H1 (cell line): Measurements from ENCODE around the gene ZBTB7A. TPM values are rescaled to one million over a fixed set of nuclear protein-coding genes. Genes with fewer than 3 reads are reported as not detected.

Source experiments
- TCF12 ChIP-seq: IDR thresholded peaks from 2 replicates; pipeline ENCODE4 v1.6.1; 2011; ENCODE audit warnings: low read depth, mild to moderate bottlenecking, low read length
- polyA plus RNA-seq, 7 experiments: library from polyadenylated mRNA; depleted of rRNA in 3 of 7; stranded (reverse) in 5 of 7; unstranded in 2 of 7; fragments of >200 nt in 5 of 7; fragments of 200-250 nt in 2 of 7; gene quantifications; 1 replicate in 5 of 7; 2 replicates in 1 of 7; 4 replicates in 1 of 7; pipeline versions ENCODE4 v1.2.1 to v1.2.3, GENCODE V29; 2011 to 2013; ENCODE audit warnings: missing spikeins in 2 of 7, mixed read lengths in 2 of 7
- total RNA-seq: library from RNA; stranded (reverse); fragmentation: NEBNext Ultra II Directional; extraction: Animal tissue kit (Norgen Biotek cat#: 25700); gene quantifications from 2 replicates; pipeline ENCODE4 v1.2.1, GENCODE V29; 2021

ZBTB7A gene
- total and polyA plus RNA-seq, 2 of the 8 experiments (the other 6 are each of a cell fraction or from before 2014, with no cell fraction given), result 5.6 to 17.8 TPM

DNA sequence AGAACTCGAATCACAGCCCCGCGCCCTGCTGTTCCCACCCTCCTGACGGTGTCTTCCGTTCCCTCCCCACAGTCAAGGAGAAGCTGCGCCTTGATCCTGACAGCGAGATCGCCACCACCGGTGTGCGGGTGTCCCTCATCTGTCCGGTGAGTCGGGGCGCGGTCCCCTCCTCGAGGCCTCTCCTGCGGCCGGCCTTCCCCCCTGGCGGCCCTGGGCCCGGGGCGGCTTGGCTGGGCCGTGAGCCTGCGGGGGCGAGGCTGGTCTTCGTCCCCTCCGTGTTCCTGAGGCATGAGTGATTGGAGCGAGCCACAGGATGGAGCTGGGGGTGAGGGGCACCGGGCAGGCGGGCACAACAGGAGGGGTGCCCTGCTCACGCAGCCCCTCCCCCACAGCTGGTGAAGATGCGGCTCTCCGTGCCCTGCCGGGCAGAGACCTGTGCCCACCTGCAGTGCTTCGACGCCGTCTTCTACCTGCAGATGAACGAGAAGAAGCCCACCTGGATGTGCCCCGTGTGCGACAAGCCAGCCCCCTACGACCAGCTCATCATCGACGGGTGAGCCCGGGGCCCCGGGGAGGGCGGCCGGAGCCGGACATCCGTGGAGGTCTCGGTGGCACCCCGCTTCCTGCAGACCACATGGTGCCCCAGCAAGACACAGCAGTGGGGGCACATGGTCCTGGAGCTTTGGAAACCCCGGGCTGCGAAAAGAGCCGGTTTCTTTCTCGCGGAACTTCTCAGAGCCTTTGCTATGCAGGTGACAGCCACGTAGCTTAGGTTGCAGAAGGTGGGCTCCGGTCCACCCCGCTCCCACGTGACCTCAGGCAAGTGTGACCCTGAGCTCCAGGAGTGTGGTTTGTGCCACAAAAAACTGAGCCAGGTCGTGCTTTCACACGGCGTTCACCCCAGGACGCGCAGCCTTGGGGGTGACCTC lies 33.4 kb downstream of the ZBTB7A start (continued):
- TF ChIP-seq TCF12, result no peak
